A549 treated with GW870086 at 1 μM for 4 hours (cell line): ENCODE measurements around the gene RTL9. TPM values are rescaled to one million over a fixed set of nuclear protein-coding genes. Genes with fewer than 3 reads are reported as not detected.

Experiments
- total RNA-seq: library from RNA; stranded (reverse); fragments of 200-300 nt; extraction: Qiagen RNA extraction; gene quantifications from 5 replicates; pipeline ENCODE4 v1.2.3, GENCODE V29; 2022; ENCODE audit warnings: low read depth

The RTL9 gene
- total RNA-seq: 0.06 to 0.13 TPM (median 0.09 TPM) in 5 replicates

GRCh38 chrX:110358548-110358947 lies at the start of gene RTL9:
RTL9 (plus strand) TSS chrX:110358848; CDS start chrX:110450618, 91,770 bp downstream.

GRCh38 chrX:110317820-110318663 lies 40.6 kb upstream of the RTL9 start, which contains the start of gene AMMECR1:
AMMECR1 (minus strand) TSS chrX:110318085; CDS start chrX:110318071, 14 bp downstream.

Other genes with a start within 250 kb of the RTL9 start
- 5.8 to 6.9 TPM (median 6.5 TPM) in 5 replicates for gene AMMECR1, start 40.8 kb upstream of the RTL9 start, total RNA-seq